HepG2 (cell line): ENCODE results near the gene RPLP1. TPM values are rescaled to one million over a fixed set of nuclear protein-coding genes. Genes with fewer than 3 reads are reported as not detected.

Experiments
- ARID5B ChIP-seq: IDR thresholded peaks from 2 replicates; pipeline ENCODE4 v1.4.0; 2020; ENCODE audit warnings: mild to moderate bottlenecking, missing genetic modification reagents
- EEA1 ChIP-seq: sonication (generic); formaldehyde crosslinking; IDR thresholded peaks from 2 replicates; pipeline ENCODE4 v1.5.1; 2020; ENCODE audit warnings: mild to moderate bottlenecking, missing genetic modification reagents, borderline replicate concordance
- FOXK2 ChIP-seq: fragments of 450-650 bp; IDR thresholded peaks from 2 replicates; pipeline ENCODE4 v1.6.1; 2016
- GABPB1 ChIP-seq: IDR thresholded peaks from 2 replicates; pipeline ENCODE4 v1.6.1; 2016; ENCODE audit warnings: mild to moderate bottlenecking, missing genetic modification reagents, moderate library complexity, missing compliant biosample characterization
- JUN ChIP-seq: sonication (generic); formaldehyde crosslinking; IDR thresholded peaks from 2 replicates; pipeline ENCODE4 v1.4.0; 2020; ENCODE audit warnings: mild to moderate bottlenecking, missing genetic modification reagents
- NBN ChIP-seq: fragments of 450-650 bp; conservative IDR thresholded peaks from 2 replicates; pipeline ENCODE4 v1.6.1; 2017
- RNF2 ChIP-seq: fragments of 450-650 bp; conservative IDR thresholded peaks from 2 replicates; pipeline ENCODE4 v1.6.1; 2016; ENCODE audit warnings: low read depth
- SMYD3 ChIP-seq: sonication (generic); formaldehyde crosslinking; IDR thresholded peaks from 2 replicates; pipeline ENCODE4 v1.8.1; 2023; ENCODE audit warnings: mild to moderate bottlenecking, missing genetic modification reagents
- TFDP2 ChIP-seq: sonication (generic); formaldehyde crosslinking; IDR thresholded peaks from 2 replicates; pipeline ENCODE4 v1.4.0; 2020; ENCODE audit warnings: missing genetic modification reagents
- ZNF253 ChIP-seq: sonication (generic); formaldehyde crosslinking; IDR thresholded peaks from 2 replicates; pipeline ENCODE4 v1.8.0; 2022; ENCODE audit warnings: mild to moderate bottlenecking, missing genetic modification reagents, borderline replicate concordance
- ZNF552 ChIP-seq: sonication (generic); formaldehyde crosslinking; IDR thresholded peaks from 2 replicates; pipeline ENCODE4 v1.9.0; 2022; ENCODE audit warnings: missing genetic modification reagents, mild to moderate bottlenecking, borderline replicate concordance
- ZNF567 ChIP-seq: sonication (generic); formaldehyde crosslinking; IDR thresholded peaks from 2 replicates; pipeline ENCODE4 v1.8.1; 2023; ENCODE audit warnings: mild to moderate bottlenecking, missing genetic modification reagents, borderline replicate concordance
- ZNF761 ChIP-seq: sonication (generic); formaldehyde crosslinking; conservative IDR thresholded peaks from 2 replicates; pipeline ENCODE4 v1.4.0; 2020; ENCODE audit warnings: mild to moderate bottlenecking, missing genetic modification reagents
- polyA plus RNA-seq, 8 experiments: library from polyadenylated mRNA; depleted of rRNA in 3 of 8; stranded (reverse) in 7 of 8; unstranded in 1 of 8; fragments of >200 nt; fragmentation: Illumina TruSeq in 4 of 8; extraction: Trizol in 4 of 8; gene quantifications; 2 replicates each; pipeline versions ENCODE4 v1.2.1 to v1.2.3, GENCODE V29; 2011 to 2016; ENCODE audit warnings: low read depth in 4 of 8, missing spikeins in 1 of 8, mixed read lengths in 1 of 8; ENCODE audit not compliant: insufficient read depth in 1 of 8
- total RNA-seq, 5 experiments: library from RNA; depleted of rRNA; stranded (reverse); fragments of >200 nt; fragmentation: Illumina TruSeq; extraction: Trizol; gene quantifications; 2 replicates each; pipeline ENCODE4 v1.2.3, GENCODE V29; 2016; ENCODE audit warnings: low read depth in 1 of 5
- TF ChIP-seq, protein P1 (sequence below): sonication (generic); formaldehyde crosslinking; IDR thresholded peaks from 2 replicates; pipeline ENCODE4; 2020; ENCODE audit warnings: missing genetic modification reagents, mild to moderate bottlenecking, borderline replicate concordance

RPLP1 gene
- total and polyA plus RNA-seq, 2 of the 13 experiments (the other 11 are each of a cell fraction or from before 2014, with no cell fraction given), result 817 to 929 TPM

DNA sequence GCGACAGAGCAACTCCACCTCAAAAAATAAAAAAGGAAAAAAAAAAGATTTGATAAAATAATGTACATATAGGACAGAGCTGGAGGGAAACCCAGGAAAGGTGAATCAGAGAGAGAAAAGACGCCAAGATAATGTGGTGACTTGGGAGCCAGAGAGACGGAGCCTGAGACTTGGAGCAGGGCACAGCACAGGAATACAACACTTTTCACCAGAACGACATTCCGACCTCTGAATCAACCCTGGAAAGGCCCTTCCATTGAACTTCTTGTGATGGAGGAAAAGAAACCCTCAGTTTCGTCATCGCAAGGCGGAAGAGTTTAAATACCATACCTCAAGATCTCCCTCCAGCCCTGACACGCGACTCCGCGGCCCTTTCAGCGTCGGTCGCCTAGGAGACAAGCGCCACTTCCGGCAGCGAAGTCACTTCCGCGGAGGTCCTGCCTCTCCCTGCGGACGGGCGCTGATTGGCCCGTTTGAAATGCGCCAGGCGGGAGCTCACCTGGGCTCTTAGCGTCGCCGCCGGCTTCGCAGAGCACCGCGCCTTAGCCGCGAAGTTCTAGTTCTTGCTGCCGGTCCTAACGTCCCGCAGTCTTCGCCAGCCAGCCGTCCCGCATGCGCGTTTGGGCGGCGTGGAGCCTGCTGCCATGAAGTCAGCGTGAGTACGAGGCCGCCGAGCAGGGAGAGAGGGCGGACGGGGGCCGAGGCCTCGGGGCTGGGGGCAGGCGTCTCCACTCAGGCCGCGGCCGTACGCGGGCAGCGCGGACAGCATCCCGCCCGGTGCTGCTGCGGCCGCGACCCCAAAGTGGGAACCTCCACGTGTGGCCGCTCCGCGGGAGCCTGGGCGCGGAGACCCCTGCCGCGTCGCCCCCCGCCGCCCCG lies 38.6 kb upstream of the RPLP1 start, which contains the start of gene KIF23 (continued):
- TF ChIP-seq TFDP2 (CRISPR knock-in tag), result peak; percentile 100
- TF ChIP-seq ARID5B (CRISPR knock-in tag), result peak; percentile 14; the same call in 1 of the 2 replicates
- TF ChIP-seq RNF2, result no peak; the same call in 1 of the 2 replicates
- peak; percentile 94; the same call in 1 of the 2 replicates for TF ChIP-seq ZNF552 (CRISPR knock-in tag)
- TF ChIP-seq, protein P1, sequence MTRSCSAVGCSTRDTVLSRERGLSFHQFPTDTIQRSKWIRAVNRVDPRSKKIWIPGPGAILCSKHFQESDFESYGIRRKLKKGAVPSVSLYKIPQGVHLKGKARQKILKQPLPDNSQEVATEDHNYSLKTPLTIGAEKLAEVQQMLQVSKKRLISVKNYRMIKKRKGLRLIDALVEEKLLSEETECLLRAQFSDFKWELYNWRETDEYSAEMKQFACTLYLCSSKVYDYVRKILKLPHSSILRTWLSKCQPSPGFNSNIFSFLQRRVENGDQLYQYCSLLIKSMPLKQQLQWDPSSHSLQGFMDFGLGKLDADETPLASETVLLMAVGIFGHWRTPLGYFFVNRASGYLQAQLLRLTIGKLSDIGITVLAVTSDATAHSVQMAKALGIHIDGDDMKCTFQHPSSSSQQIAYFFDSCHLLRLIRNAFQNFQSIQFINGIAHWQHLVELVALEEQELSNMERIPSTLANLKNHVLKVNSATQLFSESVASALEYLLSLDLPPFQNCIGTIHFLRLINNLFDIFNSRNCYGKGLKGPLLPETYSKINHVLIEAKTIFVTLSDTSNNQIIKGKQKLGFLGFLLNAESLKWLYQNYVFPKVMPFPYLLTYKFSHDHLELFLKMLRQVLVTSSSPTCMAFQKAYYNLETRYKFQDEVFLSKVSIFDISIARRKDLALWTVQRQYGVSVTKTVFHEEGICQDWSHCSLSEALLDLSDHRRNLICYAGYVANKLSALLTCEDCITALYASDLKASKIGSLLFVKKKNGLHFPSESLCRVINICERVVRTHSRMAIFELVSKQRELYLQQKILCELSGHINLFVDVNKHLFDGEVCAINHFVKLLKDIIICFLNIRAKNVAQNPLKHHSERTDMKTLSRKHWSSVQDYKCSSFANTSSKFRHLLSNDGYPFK (CRISPR knock-in tag), result peak; percentile 32; the same call in 1 of the 2 replicates
- no peak for TF ChIP-seq EEA1 (CRISPR knock-in tag)
- 0 out of 2 replicates have a peak, but pooled peaks have one; percentile 50 for TF ChIP-seq SMYD3 (CRISPR knock-in tag)
- TF ChIP-seq ZNF253 (CRISPR knock-in tag), result peak; percentile 12; the same call in 1 of the 2 replicates
- no peak for TF ChIP-seq NBN
- TF ChIP-seq FOXK2, result no peak
- no peak for TF ChIP-seq ZNF761 (CRISPR knock-in tag)
- no peak for TF ChIP-seq JUN (CRISPR knock-in tag)
- TF ChIP-seq ZNF567 (CRISPR knock-in tag), result no peak
- TF ChIP-seq GABPB1 (CRISPR knock-in tag), result peak; percentile 96
